ENCODE data around the gene GNB5.
A peak's percentile ranks its signal among the peaks of the same experiment; 100 is the strongest.

Gene GNB5

DNA sequence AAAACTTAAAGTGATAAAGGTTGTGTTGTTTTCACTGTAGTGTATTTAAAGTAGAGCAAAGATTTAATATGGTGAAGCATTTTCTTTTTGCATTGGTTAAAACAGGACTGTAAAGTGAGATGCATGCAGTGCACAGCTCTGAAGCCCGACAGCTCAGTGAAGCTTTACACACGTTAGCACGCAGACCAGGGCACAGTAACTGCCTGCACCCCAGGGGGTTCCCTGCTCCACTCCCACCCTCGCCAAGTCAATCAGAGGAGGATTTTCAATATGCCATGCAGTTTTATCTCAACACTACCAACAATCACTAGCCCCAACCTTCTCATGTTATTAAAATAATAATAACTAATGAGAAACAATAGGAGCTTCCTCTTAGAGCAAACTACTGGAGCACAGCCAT, 50.5 kb downstream of the GNB5 start:
- no peak for DNase-seq (ENCODE audit: low spot score)

GRCh38 chr15:52139599-52140462, 51.4 kb downstream of the GNB5 start:
- peak; percentile 80 for DNase-seq (ENCODE audit: low spot score)

- no peak for DNase-seq (ENCODE audit: low spot score)
Measured at GRCh38 chr15:52137432-52138357, 53.5 kb downstream of the GNB5 start.

GRCh38 chr15:52136442-52136980, 54.7 kb downstream of the GNB5 start:
- no peak for DNase-seq (ENCODE audit: low spot score)

- no peak for DNase-seq (ENCODE audit: low spot score)
Measured at GRCh38 chr15:52134502-52135144, 56.6 kb downstream of the GNB5 start.

- DNase-seq (ENCODE audit: low spot score), result no peak
Measured at GRCh38 chr15:52133510-52134220, 57.5 kb downstream of the GNB5 start.

DNA sequence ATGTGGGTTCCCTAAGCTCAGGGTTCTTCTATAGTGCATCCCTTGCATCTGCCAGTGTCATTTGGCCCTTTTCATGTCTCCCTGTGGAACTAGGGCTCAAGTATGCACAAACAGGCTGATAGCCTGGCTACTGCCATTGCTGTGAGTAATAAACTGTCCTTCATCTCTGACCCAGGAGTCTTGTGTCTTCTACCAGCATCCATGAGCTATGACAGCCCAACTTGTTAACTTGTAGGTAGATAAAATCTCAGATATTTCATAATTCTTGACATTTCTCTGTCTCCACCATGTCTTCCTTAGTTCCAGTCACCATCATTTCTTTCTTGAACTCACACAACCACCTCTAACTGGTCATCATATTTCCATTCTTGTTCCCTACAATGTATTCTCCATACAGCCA, 59.1 kb downstream of the GNB5 start:
- DNase-seq (ENCODE audit: low spot score), result no peak

DNA sequence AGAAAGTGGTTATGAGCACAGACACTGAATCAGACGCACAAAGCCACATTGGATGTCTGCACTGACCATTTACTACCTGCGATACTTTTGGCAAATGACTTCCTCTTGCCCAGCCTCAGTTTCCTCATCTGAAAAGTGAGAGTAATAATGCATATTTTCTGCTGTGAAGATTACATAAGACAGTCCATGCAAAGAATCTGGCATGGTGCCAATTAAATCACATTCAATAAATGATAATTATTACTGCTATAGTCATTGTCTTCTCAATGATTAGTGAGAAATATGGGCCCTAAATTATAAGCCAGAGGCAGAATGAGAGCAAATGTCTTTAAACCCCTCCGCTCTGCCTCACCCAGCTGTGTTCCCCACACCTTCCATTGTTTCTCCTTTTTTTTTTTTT, 62.6 kb downstream of the GNB5 start:
- no peak for DNase-seq (ENCODE audit: low spot score)

GRCh38 chr15:52124270-52124880, 66.8 kb downstream of the GNB5 start:
- DNase-seq (ENCODE audit: low spot score), result no peak

- no peak for DNase-seq (ENCODE audit: low spot score)
Measured at GRCh38 chr15:52121896-52122295, 69.3 kb downstream of the GNB5 start.

DNA sequence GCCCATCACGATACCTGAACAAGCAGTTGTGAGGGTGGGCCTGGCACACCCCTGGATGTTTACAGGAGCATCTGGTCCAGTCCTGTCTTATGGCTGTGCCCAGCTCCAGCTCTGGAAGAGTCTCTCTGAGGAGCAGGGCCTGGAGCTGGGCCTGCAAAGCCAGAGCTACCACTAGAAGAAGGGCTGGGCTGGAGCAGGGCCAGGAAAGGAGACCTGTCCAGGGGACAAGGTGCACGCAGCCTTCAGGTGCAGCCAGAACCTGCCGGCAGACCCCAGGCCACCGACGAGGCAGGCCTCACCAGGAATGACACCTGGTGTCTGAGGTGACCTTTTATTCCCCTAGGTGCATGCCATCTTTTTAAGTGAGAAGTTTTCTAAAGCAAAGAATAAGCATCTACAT, 70.2 kb downstream of the GNB5 start:
- no peak for DNase-seq (ENCODE audit: low spot score)

- DNase-seq (ENCODE audit: low spot score), result no peak
Measured at GRCh38 chr15:52120488-52120887, 70.7 kb downstream of the GNB5 start.

- DNase-seq (ENCODE audit: low spot score), result no peak
Measured at GRCh38 chr15:52118969-52119749, 72.0 kb downstream of the GNB5 start.

DNA sequence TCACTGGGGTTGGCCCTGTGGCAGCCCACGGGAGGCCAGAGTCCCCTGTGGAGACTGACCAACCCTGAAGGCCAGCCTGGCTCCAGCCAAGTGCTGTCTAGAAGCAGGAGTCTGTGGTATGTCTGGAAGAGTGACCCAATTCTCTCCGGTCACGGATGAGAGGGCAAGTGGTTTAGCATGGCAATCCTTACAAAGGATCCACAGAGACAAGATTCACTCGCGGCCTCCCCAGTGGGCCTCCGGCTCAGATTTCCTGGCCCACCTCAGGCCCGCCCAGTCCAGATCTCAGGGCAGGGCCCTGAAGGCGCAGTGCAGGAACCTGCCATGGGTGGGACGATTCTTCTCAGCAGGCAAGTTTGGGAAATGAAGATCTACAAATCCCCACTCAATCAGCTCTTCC, 73.6 kb downstream of the GNB5 start:
- DNase-seq (ENCODE audit: low spot score), result no peak

DNA sequence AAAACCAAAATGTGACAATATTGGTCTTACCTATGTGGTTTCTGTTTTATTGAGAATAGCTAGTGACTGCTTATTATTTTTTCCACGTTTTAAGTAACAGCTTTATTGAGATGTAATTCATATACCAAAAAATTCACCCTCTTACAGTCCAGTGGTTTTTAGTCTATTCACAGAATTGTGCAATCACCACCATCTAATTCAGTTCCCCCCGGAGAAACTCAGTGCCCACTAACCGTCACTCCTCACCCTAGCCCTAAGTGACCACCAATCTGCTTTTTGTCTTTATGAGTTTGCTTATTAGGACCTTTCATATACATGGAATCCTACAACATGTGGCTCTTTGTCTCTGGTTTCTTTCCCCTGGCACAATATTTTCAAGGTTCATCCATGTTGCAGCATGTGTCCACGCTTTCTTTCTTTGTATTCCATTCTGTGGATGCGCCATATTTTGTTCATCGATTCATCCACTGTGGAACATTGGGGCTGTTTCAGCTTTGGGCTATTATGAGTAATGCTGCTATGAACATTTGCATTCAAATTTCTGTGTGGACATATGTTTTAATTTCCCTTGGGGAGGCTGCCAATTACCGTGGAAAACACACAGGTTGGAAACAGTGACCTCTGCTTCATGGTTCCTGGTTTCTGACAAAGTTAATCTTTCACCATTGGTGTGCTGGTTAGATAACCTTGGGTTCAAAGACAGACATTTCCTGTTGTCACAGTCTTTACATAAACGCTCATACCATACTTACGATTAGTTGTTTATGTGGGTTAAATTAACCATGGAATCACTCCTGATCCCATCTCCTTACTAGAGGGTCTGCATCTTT, 75.4 kb downstream of the GNB5 start:
- DNase-seq (ENCODE audit: low spot score), result no peak

DNA sequence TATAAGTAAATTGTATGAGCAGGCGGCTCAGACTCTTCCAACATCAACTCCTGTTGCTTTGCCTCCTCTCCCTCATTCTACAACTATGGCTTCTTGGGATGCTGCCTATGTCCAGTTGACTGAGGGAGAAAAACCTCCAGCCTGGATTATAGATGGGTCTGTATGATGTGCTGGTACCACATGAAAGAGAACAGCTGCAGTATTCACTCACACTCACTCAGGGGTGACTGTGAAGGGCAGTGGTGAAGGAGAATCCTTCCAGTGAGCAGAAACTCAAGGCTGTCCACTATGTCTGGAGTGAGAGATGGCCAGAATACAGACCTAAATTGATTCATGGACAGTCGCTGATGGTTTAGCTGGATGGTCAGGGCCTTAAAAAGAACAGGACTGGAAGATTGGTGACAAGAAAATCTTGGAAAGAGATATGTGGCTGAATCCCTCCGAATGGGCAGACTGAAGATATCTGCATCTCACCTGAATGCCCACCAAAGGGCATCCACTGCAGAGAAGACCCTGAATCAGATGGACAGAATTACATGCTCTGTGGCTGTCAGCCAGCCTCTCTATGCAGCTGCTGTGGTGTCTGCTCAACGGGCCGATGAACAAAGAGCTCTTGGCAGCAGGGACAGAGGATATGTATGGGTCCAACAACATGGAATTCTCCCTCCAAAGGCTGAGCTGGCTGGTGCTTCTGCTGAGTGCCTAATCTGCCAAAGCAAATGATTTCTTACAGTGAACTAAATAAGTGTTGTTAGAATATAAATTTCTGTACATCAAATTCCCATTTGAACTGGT, 76.7 kb downstream of the GNB5 start:
- no peak for DNase-seq (ENCODE audit: low spot score)

DNA sequence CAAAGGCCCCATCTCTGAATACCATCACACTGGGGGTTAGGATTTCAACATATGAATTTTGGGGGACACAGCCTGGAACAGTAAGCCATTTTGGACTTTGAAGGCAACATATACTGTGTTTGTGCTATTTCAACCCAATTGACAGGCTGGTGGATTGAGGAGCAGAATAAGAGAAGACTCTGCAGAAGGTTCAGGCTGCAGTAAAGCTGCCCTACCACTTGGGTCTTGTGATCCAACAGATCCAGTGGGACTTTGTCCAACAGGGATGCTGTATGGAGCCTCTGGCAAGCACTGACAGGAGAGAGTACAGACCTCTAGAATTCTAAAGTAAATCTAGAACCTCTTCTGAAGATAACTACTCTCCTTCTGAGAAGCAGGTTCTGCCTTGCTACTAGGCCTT, 77.5 kb downstream of the GNB5 start:
- DNase-seq (ENCODE audit: low spot score), result no peak

DNA sequence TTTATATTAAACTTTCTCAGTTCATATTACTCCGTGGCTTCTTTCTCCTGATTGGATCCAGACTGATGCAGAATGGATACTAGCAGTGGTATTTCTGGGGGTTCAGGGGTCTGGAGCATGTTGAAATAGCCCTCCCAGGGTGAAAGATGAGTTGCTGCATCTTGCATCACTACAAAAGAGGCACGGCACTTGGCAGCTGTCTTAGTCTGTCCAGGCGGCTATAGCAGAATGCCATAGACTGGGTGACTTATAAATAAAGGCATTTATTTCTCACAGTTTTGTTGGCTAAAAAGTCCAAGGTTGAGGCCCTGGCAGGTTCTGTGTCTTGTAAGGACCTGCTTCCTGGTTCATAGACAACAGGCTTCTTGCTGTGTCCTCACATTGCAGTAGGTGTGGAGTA, 78.0 kb downstream of the GNB5 start:
- no peak for DNase-seq (ENCODE audit: low spot score)

All from D341Med (cell line).